PC-3 (cell line): ENCODE results near the gene TTBK2.

Experiments used
- CTCF ChIP-seq: fragments of 300-600 bp; sonication (generic); conservative IDR thresholded peaks from 2 replicates; pipeline ENCODE4 v1.5.1; 2017; ENCODE audit warnings: antibody characterized with exemption, low read depth, mild to moderate bottlenecking, low read length
- EZH2phosphoT487 ChIP-seq: fragments of 300-600 bp; sonication (generic); IDR thresholded peaks from 2 replicates; pipeline ENCODE4 v1.6.1; 2018; ENCODE audit warnings: mild to moderate bottlenecking, antibody characterized with exemption, low read length, borderline replicate concordance

- TF ChIP-seq CTCF (no peak), EZH2phosphoT487 (no peak)
These were observed 34.9 kb upstream of the TTBK2 start for GRCh38 chr15:42955518-42955917.
